HG03378 (cell line): ENCODE results near the gene MAGEF1.

ENCODE experiments used
- ATAC-seq: cut with Tn5 transposase; IDR thresholded peaks from one replicate; pipeline ENCODE4 v1.9.1; 2021; ENCODE audit warnings: mild to moderate bottlenecking, moderate library complexity; ENCODE audit not compliant: unreplicated experiment

Gene MAGEF1

GRCh38 chr3:184726497-184726896 is 14.6 kb upstream of the MAGEF1 start:
- no peak for ATAC-seq

DNA sequence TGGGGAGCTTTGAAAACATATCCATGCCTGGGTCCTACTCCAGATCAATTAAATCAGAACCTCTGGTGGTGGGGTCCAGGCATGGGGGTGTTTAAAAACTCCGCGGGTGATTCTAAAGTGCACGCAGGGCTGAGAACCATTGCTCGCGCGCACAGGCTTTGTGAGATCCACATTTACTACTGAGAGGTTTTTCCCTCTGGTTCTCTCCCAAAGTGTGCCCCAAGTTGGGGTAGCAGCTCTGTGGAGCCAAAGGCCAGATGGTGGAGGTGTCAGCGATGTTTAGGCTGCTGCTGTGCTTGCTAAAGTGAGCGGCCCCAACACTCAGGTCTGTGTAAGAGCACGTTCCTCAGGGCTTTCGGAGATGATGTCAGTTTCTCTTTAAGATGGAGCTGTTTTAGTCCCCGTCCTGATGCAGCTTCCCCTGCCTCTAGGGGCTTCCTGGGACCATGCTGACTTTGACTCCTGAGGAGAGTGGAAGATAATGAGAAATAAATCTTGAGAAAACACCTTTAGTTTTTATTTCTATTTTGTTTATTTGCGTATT is 13.4 kb upstream of the MAGEF1 start:
- ATAC-seq, result no peak

DNA sequence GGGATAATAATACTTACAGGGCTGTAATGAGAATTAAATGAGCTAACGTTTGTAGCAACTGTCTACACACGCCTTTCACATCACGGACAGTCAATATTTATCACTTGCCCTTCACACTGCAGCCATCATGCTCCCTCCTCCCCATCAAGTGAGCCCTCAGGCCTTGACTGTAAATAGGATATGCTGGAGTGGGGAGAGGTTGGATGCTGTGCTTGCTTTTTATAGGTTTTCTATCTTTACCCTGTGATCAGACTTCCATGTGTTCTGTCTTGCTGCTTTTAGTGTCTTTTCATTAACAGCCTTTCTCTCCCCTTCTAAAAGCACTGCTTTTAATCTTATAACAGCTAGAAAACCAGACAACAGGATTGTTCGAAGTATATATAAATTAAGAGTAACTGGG is 12.8 kb upstream of the MAGEF1 start:
- ATAC-seq, result no peak

GRCh38 chr3:184719709-184720108 is 7.8 kb upstream of the MAGEF1 start:
- ATAC-seq, result no peak

- ATAC-seq, result no peak
Observed at GRCh38 chr3:184718431-184718830, 6.6 kb upstream of the MAGEF1 start.

DNA sequence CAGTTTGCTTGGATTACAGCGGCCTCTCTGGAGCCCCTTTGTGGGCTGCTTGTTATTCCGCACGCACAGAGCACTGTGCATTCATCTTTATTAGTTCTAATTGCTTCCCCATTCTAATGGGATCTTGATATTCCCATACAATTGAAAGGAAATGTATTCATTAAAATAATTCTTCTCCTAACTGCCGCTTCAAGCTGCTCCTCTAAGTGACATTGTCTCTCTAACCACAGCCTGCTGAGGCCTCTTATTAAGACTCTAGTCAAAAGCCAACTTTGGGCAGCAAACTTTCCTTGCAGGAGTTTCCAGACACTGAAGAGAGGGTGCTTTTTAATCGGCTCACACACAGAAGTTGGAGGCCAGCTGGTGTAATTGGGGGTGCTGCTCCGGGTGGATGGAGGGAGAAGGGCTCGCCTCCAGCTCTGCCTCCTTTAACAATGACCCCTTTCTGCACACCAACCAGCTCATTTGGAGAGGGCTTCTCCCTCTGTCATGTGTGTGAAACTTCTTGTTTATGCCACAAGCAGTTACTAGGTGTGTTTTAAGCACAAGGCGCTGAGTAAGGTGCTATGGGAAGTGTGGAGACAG is 5.6 kb upstream of the MAGEF1 start:
- ATAC-seq, result no peak

- ATAC-seq, result no peak
Observed at GRCh38 chr3:184716622-184717398, 4.9 kb upstream of the MAGEF1 start.

GRCh38 chr3:184715943-184716621 is 4.2 kb upstream of the MAGEF1 start:
- ATAC-seq, result no peak

DNA sequence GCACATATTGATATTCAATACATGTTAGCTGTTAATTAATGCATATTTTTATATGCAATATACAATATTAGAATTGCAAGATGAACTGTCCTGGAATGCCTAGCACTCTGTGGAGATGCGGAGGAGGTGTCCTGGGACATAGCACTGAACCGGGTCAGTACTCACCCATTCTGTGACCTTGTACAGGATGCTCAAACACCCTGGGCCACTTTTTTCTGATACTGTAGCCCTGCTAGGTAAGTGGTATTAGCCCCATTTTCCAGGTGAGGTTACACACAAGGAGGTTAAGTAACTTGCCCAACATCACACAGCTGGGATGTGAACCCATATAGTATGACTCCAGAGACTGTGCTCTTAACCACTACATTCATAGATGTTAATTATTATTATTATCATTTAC is 1.7 kb upstream of the MAGEF1 start:
- no peak for ATAC-seq

- ATAC-seq, result no peak
Observed at GRCh38 chr3:184713040-184713355, 1.1 kb upstream of the MAGEF1 start.

GRCh38 chr3:184712248-184713039 is 580 bp upstream of the MAGEF1 start:
- peak; percentile 26 for ATAC-seq

DNA sequence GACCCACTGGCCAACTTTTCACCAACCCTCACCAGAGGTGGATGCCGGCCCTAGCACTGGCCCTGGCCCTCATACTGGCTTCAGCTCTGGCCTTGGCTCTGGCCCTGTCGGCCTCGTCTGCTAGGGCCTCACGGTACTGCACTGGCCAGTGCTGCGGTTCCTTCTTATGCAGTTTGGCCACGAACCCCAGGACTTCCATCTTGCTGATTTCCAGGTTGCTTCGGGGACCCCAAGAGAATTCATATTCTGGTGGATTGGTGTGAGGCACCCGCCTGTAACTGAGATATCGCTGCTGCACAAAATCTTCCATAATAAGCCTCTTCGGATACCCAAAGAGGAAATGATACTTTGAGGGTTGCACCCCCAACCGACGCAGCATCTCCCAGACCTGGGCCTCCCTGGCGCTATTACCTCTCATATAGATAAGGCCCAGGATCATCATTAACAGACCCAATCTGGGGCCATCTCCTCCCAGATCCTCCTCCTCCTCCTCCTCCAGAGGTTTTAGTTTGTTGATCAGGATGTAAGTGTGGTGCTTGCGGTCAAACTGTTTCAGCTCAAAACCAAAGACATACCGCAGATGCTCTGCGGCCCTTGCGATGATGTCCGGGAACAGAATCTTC is 883 bp downstream of the MAGEF1 start:
- peak; percentile 42 for ATAC-seq

- no peak for ATAC-seq
Observed at GRCh38 chr3:184703657-184704056, 8.2 kb downstream of the MAGEF1 start.

DNA sequence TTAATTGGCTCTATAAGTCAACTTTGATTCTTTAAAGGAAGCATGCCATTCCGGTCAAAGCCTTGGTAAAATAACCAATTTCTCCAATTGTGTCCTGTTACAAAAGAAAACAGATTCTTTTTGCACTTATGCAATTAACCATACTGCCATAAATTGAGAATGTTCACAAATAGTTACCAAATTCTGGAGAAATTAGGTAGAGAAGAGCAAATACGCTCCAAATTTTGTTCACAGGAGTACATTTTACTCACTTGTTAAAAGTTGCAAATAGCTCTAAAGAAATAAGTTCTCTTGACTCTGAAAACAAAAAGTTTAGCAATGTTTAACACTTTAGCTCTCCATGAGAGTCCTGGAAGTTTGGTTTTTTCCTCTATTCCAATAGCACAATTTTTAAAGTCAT is 11.1 kb downstream of the MAGEF1 start:
- no peak for ATAC-seq

GRCh38 chr3:184697845-184698244 is 14.0 kb downstream of the MAGEF1 start:
- ATAC-seq, result no peak

DNA sequence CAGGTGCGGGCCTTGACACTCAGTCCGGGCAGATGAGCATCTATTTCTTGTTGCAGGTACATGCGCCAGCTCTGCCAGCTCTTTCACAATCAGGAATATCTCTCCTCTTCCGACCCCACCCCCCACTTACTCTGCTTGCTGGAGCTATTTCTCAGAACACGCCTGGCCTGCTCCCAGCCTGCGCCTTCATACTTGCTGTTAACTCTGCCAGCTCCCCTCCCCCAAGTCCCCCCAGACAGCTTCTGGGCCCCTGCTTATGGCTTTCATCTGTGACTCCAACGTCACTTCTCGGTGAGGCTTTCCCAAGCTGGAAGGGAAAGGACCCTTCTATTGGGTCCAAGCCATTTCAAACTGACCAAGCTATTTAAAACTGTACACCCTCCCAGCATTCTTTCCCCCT is 15.2 kb downstream of the MAGEF1 start:
- ATAC-seq, result no peak

GRCh38 chr3:184694716-184695115 is 17.1 kb downstream of the MAGEF1 start:
- no peak for ATAC-seq

DNA sequence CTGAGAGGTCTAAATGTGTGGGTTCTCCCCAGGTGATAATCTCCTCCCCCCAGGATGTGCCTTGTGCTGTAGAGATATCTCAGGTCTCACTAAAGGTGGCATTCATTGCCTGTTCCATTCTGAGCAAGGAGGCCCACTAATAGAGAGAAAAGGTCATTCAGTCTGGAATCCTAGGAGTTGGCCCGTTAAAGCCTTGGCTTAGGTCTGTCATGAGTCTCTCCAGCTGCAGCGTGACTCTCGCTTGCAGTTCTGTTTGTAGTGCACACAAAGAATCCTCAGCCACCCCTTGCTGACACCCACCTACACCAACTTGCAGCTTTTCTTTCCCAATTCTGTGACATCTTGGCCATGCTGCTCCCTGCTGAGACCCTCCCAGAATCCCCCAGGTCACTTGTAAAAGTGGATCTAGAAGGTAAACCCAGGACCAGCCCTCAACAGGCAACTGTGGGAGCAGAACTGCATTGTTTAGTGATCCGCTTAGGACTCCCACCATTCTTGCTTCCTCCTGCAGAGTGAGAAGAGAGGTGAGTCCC is 17.7 kb downstream of the MAGEF1 start:
- ATAC-seq, result no peak

GRCh38 chr3:184693011-184693975 is 18.6 kb downstream of the MAGEF1 start:
- ATAC-seq, result no peak
